ENCODE results near the gene SRC.
"Not testable (repeated sequence)": the region's sequence is repeated elsewhere in the genome, so short reads cannot be mapped to it uniquely, and the experiment has no call there.

DNA sequence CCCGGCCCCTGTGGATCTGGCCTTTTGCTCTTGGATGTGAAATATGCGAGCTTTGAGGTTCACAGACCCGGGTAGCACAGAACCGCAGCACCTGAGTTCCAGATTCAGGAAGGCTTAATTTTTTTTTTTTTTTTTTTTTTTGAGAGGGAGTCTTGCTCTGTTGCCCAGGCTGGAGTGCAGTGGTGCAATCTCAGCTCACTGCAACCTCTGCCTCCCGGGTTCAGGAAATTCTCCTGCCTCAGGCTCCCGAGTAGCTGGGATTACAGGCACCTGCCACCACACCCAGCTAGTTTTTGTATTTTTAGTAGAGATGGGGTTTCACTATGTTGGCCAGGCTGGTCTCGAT, 6.2 kb upstream of the SRC start:
- TF ChIP-seq, protein P1, sequence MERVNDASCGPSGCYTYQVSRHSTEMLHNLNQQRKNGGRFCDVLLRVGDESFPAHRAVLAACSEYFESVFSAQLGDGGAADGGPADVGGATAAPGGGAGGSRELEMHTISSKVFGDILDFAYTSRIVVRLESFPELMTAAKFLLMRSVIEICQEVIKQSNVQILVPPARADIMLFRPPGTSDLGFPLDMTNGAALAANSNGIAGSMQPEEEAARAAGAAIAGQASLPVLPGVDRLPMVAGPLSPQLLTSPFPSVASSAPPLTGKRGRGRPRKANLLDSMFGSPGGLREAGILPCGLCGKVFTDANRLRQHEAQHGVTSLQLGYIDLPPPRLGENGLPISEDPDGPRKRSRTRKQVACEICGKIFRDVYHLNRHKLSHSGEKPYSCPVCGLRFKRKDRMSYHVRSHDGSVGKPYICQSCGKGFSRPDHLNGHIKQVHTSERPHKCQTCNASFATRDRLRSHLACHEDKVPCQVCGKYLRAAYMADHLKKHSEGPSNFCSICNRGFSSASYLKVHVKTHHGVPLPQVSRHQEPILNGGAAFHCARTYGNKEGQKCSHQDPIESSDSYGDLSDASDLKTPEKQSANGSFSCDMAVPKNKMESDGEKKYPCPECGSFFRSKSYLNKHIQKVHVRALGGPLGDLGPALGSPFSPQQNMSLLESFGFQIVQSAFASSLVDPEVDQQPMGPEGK (CRISPR knock-in tag; IDR thresholded peaks at IDR 0.05; ENCODE audit: borderline replicate concordance): not testable (repeated sequence)
- TF ChIP-seq TCF4 (CRISPR knock-in tag; IDR thresholded peaks at IDR 0.05; ENCODE audit: borderline replicate concordance); ZFP30 (CRISPR knock-in tag; IDR thresholded peaks at IDR 0.05): not testable (repeated sequence)
